HFF-Myc (cell line): ENCODE results near the gene GRID1.
"Not testable (repeated sequence)": the region's sequence is repeated elsewhere in the genome, so short reads cannot be mapped to it uniquely, and the experiment has no call there.

ENCODE experiments used
- DNase-seq: peaks from one replicate; pipeline ENCODE4 v3.0.0-alpha.2; 2011; ENCODE audit warnings: low read depth; ENCODE audit errors: extremely low read depth
- H3K4me3 ChIP-seq: replicated peaks from 2 replicates; pipeline ENCODE4 v1.5.1; 2011; ENCODE audit warnings: low read depth, mild to moderate bottlenecking, control low read depth, low read length
- TF ChIP-seq, protein P1 (sequence below): IDR thresholded peaks from 2 replicates; pipeline ENCODE4 v1.5.1; 2012; ENCODE audit warnings: mild to moderate bottlenecking, low read depth, low read length, control low read depth; ENCODE audit errors: missing control alignments

The GRID1 gene

DNA sequence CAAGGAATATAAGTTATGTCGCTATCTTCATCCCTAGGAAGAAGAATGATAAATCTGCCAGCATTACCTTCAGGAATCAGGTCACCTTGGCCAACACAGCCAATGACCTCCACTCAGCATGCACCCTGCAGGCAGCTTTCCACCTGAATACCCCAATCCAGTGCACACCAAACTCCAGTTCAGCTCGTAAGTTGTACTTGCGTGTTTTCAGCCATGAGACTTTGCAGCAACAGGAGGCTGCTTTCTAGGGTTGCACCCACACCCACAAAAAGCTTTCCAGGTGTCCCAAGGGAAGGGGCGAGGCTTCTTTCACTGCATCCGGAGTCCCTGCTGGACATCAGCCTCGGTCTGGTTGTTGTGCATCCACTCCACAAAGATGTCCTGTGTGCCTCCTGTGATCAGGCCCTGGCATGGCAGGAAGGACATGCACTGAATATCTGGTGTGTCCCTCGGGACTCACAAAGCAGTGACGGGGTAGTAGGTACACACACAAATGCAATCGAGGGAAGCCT lies 282.9 kb downstream of the GRID1 start:
- TF ChIP-seq, protein P1, sequence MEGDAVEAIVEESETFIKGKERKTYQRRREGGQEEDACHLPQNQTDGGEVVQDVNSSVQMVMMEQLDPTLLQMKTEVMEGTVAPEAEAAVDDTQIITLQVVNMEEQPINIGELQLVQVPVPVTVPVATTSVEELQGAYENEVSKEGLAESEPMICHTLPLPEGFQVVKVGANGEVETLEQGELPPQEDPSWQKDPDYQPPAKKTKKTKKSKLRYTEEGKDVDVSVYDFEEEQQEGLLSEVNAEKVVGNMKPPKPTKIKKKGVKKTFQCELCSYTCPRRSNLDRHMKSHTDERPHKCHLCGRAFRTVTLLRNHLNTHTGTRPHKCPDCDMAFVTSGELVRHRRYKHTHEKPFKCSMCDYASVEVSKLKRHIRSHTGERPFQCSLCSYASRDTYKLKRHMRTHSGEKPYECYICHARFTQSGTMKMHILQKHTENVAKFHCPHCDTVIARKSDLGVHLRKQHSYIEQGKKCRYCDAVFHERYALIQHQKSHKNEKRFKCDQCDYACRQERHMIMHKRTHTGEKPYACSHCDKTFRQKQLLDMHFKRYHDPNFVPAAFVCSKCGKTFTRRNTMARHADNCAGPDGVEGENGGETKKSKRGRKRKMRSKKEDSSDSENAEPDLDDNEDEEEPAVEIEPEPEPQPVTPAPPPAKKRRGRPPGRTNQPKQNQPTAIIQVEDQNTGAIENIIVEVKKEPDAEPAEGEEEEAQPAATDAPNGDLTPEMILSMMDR, result no peak
- DNase-seq, result no peak
- no peak overlapping the region for H3K4me3 ChIP-seq

DNA sequence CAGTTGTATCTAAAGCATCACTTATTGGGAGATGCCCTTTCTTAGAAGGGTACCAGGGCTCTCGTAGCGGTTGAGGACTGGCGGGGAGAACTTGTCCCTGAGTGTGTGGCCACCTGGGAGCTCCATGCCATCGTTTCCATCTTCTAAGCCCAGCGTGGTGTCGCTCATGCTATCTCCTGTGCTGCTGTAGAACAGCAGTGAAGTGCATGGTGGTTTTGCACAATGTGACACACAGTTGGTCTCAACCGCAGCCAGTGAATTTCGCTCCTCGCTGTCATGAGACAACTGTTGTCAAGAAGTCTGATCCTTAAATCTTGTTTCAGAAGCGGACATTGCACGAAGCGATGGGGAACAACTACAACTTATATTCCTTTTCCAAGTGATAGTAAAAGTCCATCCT lies 283.4 kb downstream of the GRID1 start:
- no peak overlapping the region for H3K4me3 ChIP-seq
- TF ChIP-seq, protein P1, result no peak
- no peak for DNase-seq

- TF ChIP-seq, protein P1, result no peak
- no peak for DNase-seq
- no peak overlapping the region for H3K4me3 ChIP-seq
Observed at GRCh38 chr10:86082556-86082955, 284.0 kb downstream of the GRID1 start.

DNA sequence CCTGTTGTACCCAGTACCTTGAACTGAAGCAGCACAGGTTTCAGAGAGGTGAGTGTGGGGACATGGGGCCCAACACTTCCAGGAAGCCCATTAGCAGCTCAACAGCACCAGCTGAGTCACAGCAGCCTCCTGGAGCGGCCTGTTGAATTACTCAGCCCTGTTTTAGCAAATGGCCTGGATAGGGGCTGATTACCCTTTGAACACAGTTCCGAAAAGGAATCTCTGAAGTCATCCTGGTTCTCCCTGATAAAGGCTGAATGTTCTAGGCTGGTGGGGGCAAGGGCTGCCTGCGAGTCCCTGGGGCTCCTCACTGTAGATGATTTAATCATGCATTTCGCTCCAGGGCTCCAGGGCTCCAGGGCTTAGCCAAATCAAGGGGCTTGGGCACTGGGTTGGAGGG lies 287.5 kb downstream of the GRID1 start:
- H3K4me3 ChIP-seq, result no peak overlapping the region
- TF ChIP-seq, protein P1, result no peak
- no peak for DNase-seq

GRCh38 chr10:86078639-86079035 lies 288.0 kb downstream of the GRID1 start:
- no peak overlapping the region for H3K4me3 ChIP-seq
- DNase-seq, result no peak
- TF ChIP-seq, protein P1, result no peak

- no peak for DNase-seq
- H3K4me3 ChIP-seq, result no peak overlapping the region
- TF ChIP-seq, protein P1, result no peak
Observed at GRCh38 chr10:86077871-86078638, 288.5 kb downstream of the GRID1 start.

- H3K4me3 ChIP-seq, result no peak overlapping the region
- TF ChIP-seq, protein P1, result no peak
- no peak for DNase-seq
Observed at GRCh38 chr10:86077271-86077670, 289.3 kb downstream of the GRID1 start.

DNA sequence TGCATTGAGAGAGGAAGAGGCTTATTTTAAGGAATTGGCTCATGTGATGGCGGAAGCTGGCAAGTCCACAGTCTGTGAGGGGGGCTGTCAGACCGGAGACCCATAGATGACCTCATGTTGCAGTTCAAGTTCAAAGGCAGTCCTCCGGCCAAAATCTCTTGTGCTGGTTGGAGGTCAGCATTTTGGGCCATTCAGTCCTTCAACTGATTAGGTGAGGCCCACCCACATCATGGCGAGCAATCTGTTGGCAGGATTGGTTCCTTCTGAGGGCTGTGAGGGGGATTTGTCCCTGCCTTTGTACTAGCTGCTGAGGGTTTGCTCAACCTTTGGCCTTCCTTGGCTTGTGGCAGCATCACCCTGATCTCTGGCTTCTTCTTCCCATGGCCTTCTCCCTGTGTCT lies 290.1 kb downstream of the GRID1 start:
- not testable (repeated sequence) for DNase-seq, H3K4me3 ChIP-seq
